Measurements from ENCODE around the gene IGSF11.

DNA sequence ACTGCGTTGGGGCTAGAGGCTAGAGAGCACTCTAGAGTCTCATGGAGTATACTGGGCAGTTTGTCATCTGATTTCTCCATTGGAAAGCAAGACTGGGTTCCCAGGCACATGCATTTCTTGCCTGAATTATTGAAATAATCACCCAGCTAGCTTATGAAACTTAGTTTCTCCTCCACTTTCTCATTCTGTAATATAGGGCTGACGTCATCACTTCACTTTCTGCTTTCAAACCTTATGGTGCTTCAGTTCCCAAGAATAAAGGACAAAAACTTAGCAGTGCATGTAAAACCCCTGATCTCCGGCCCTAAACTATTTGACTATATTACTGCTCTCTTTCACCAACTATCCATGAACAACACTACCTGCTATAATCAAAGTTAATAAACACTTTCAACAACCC lies 147.9 kb downstream of the IGSF11 start:
- no peak for TF ChIP-seq CEBPB (IDR thresholded peaks at IDR 0.05; ENCODE audit: low read depth, low read length)
- no peak for TF ChIP-seq BHLHE40 (IDR thresholded peaks at IDR 0.05; ENCODE audit: low read depth, low read length)
- TF ChIP-seq, protein P1, sequence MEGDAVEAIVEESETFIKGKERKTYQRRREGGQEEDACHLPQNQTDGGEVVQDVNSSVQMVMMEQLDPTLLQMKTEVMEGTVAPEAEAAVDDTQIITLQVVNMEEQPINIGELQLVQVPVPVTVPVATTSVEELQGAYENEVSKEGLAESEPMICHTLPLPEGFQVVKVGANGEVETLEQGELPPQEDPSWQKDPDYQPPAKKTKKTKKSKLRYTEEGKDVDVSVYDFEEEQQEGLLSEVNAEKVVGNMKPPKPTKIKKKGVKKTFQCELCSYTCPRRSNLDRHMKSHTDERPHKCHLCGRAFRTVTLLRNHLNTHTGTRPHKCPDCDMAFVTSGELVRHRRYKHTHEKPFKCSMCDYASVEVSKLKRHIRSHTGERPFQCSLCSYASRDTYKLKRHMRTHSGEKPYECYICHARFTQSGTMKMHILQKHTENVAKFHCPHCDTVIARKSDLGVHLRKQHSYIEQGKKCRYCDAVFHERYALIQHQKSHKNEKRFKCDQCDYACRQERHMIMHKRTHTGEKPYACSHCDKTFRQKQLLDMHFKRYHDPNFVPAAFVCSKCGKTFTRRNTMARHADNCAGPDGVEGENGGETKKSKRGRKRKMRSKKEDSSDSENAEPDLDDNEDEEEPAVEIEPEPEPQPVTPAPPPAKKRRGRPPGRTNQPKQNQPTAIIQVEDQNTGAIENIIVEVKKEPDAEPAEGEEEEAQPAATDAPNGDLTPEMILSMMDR (conservative IDR thresholded peaks at IDR 0.05; ENCODE audit: low read depth, low read length) = no peak
- TF ChIP-seq MAZ (IDR thresholded peaks at IDR 0.05; ENCODE audit: borderline replicate concordance, low read depth, low read length) = no peak
- TF ChIP-seq, protein P2, sequence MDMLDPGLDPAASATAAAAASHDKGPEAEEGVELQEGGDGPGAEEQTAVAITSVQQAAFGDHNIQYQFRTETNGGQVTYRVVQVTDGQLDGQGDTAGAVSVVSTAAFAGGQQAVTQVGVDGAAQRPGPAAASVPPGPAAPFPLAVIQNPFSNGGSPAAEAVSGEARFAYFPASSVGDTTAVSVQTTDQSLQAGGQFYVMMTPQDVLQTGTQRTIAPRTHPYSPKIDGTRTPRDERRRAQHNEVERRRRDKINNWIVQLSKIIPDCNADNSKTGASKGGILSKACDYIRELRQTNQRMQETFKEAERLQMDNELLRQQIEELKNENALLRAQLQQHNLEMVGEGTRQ (IDR thresholded peaks at IDR 0.05; ENCODE audit: low read depth, low read length) = no peak
- TF ChIP-seq FOS (IDR thresholded peaks at IDR 0.05; ENCODE audit: low read depth, low read length) = no peak
- no peak for TF ChIP-seq NFE2L2 (IDR thresholded peaks at IDR 0.05; ENCODE audit: low read depth, low read length)
- no peak for TF ChIP-seq POLR2A (IDR thresholded peaks at IDR 0.05; ENCODE audit: low read depth, low read length)
- no peak for TF ChIP-seq RAD21 (IDR thresholded peaks at IDR 0.05; ENCODE audit: low read length)
- TF ChIP-seq RCOR1 (IDR thresholded peaks at IDR 0.05; ENCODE audit: insufficient replicate concordance, low read length) = no peak
- TF ChIP-seq SMC3 (IDR thresholded peaks at IDR 0.05; ENCODE audit: low read depth, low read length) = no peak
- no peak for TF ChIP-seq RFX5 (IDR thresholded peaks at IDR 0.05; ENCODE audit: low read depth, low read length)
